GM06990 (cell line): ENCODE results near the gene ADAMTSL1.

Source experiments
- DNase-seq: peaks from one replicate; pipeline ENCODE4 v3.0.0-alpha.2; 2011; ENCODE audit not compliant: insufficient read length; ENCODE audit errors: extremely low read depth
- H3K27me3 ChIP-seq: replicated peaks from 2 replicates; pipeline ENCODE4 v1.6.0; 2011; ENCODE audit warnings: low read length; ENCODE audit not compliant: control insufficient read depth, insufficient read depth
- H3K36me3 ChIP-seq: 2 replicates; pipeline ENCODE4 v1.5.1; 2011; ENCODE audit warnings: low read length; ENCODE audit not compliant: control insufficient read depth, insufficient read depth
- H3K4me3 ChIP-seq: replicated peaks from 2 replicates; pipeline ENCODE4 v1.5.1; 2011; ENCODE audit warnings: low read depth, mild to moderate bottlenecking, control low read depth, low read length
- CTCF ChIP-seq: IDR thresholded peaks from 2 replicates; pipeline ENCODE4 v1.5.1; 2011; ENCODE audit warnings: low read length, control low read depth, mild to moderate bottlenecking, inconsistent platforms; ENCODE audit not compliant: insufficient read depth, poor library complexity, severe bottlenecking

Gene ADAMTSL1

GRCh38 chr9:18722882-18723281, 248.9 kb downstream of the ADAMTSL1 start:
- Histone ChIP-seq H3K27me3 (no peaks in the 10 kb centered on the region), H3K4me3 (no peak overlapping the region), H3K36me3 (no peaks in the 10 kb centered on the region)
- DNase-seq: no peak
- TF ChIP-seq CTCF: no peak

GRCh38 chr9:18723366-18723765, 249.4 kb downstream of the ADAMTSL1 start:
- DNase-seq: no peak
- Histone ChIP-seq H3K36me3 (no peaks in the 10 kb centered on the region), H3K4me3 (no peak overlapping the region), H3K27me3 (no peaks in the 10 kb centered on the region)
- no peak for TF ChIP-seq CTCF

DNA sequence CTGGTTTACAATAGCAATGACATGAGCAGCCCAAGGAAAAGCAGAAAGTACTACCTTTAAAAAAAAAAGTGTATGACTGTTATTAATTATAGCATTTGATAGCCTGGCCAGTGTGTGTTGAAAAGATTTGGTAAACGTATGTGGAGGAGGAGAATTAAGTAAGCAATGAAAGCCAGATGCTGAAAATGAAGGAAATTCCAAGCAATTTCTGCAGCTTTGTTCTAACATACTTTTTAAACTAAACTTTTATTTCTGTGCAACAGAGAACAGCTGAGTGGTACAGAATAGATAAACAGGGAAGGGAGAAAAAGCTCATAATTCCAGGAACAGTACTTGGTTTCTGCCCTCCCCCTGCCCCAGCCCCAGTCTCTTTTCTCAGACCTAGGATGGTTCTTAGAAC, 252.6 kb downstream of the ADAMTSL1 start:
- no peak for TF ChIP-seq CTCF
- Histone ChIP-seq H3K27me3 (no peaks in the 10 kb centered on the region), H3K4me3 (no peak overlapping the region), H3K36me3 (no peaks in the 10 kb centered on the region)
- DNase-seq: no peak

DNA sequence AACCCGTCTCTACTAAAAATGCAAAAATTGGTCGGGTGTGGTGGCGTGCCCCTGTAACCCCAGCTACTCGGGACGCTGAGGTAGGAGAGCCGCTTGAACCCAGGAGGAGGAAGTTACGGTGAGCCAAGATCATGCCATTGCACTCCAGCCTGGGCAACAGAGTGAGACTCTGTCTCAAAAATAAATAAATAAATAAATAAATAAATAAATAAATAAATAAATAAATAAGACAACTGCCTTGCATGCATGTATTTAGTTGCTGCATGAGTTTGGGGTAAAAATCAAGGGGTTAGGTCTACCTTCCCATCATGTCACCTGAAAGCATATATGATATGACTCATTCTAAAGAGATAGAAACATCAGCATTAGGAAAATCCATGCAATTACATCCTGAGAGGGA, 254.0 kb downstream of the ADAMTSL1 start:
- H3K36me3 ChIP-seq: no peaks in the 10 kb centered on the region
- H3K27me3 ChIP-seq: no peaks in the 10 kb centered on the region
- no peak for DNase-seq
- TF ChIP-seq CTCF: no peak
- H3K4me3 ChIP-seq: no peak overlapping the region

- TF ChIP-seq CTCF: no peak
- DNase-seq: no peak
- Histone ChIP-seq H3K27me3 (no peaks in the 10 kb centered on the region), H3K36me3 (no peaks in the 10 kb centered on the region), H3K4me3 (no peak overlapping the region)
These were observed 254.7 kb downstream of the ADAMTSL1 start for GRCh38 chr9:18728642-18729041.

- no peaks in the 10 kb centered on the region for H3K27me3 ChIP-seq
- H3K36me3 ChIP-seq: no peaks in the 10 kb centered on the region
- TF ChIP-seq CTCF: no peak
- H3K4me3 ChIP-seq: no peak overlapping the region
- no peak for DNase-seq
These were observed 256.3 kb downstream of the ADAMTSL1 start for GRCh38 chr9:18730241-18730640.
